Stimulated activated memory B cell treated with anti-CD40 and anti-IgM and Interleukin-4, amounts not matched to agents 10 μg/mL and 1 μg/mL and 100 μg/mL, for 72 hours (primary cell): ENCODE data around the gene DNAJC5.
"Not testable (repeated sequence)": the region's sequence is repeated elsewhere in the genome, so short reads cannot be mapped to it uniquely, and the experiment has no call there.

Experiments
- ATAC-seq: fragments of 150-1000 bp; cut with Tn5 transposase; 2 replicates; pipeline ENCODE4 v1.10.0; 2021
- H3K27ac Mint-ChIP-seq: one replicate; pipeline ENCODE4 v1.8.0; 2022; ENCODE audit warnings: mild to moderate bottlenecking, mixed read lengths
- H3K27me3 Mint-ChIP-seq: one replicate; pipeline ENCODE4 v1.8.0; 2022; ENCODE audit warnings: mixed read lengths
- H3K36me3 Mint-ChIP-seq: one replicate; pipeline ENCODE4 v1.8.0; 2022; ENCODE audit warnings: mixed read lengths
- H3K4me1 Mint-ChIP-seq: one replicate; pipeline ENCODE4 v1.8.0; 2022; ENCODE audit warnings: mixed read lengths
- H3K4me3 Mint-ChIP-seq: one replicate; pipeline ENCODE4 v1.8.0; 2022; ENCODE audit warnings: mild to moderate bottlenecking, moderate library complexity, mixed read lengths
- H3K9me3 Mint-ChIP-seq: one replicate; pipeline ENCODE4 v1.8.0; 2022; ENCODE audit warnings: mixed read lengths

DNAJC5 gene

GRCh38 chr20:63966944-63967322 is 72.0 kb downstream of the DNAJC5 start:
- ATAC-seq = no peak
- Mint-ChIP-seq H3K27me3 (no peaks in the 10 kb centered on the region), H3K36me3 (peaks cover 32% of the 10 kb centered on the region), H3K9me3 (peaks cover 5% of the 10 kb centered on the region), H3K27ac (no peak overlapping the region), H3K4me3 (no peak overlapping the region), H3K4me1 (peaks cover 22% of the 10 kb centered on the region)

- peak overlapping the region; percentile 77 for H3K27ac Mint-ChIP-seq
- no peak for ATAC-seq
- peaks cover 22% of the 10 kb centered on the region for H3K4me1 Mint-ChIP-seq
- peaks cover 5% of the 10 kb centered on the region for H3K9me3 Mint-ChIP-seq
- H3K4me3 Mint-ChIP-seq = no peak overlapping the region
- H3K36me3 Mint-ChIP-seq = peaks cover 26% of the 10 kb centered on the region
- H3K27me3 Mint-ChIP-seq = no peaks in the 10 kb centered on the region
Observed at GRCh38 chr20:63967330-63968135, 72.6 kb downstream of the DNAJC5 start.

- Mint-ChIP-seq H3K9me3 (peaks cover 5% of the 10 kb centered on the region), H3K27ac (peak overlapping the region; percentile 77), H3K36me3 (peaks cover 20% of the 10 kb centered on the region), H3K27me3 (no peaks in the 10 kb centered on the region), H3K4me1 (peaks cover 23% of the 10 kb centered on the region), H3K4me3 (peak overlapping the region; percentile 83)
- no peak for ATAC-seq
Observed at GRCh38 chr20:63968136-63968927, 73.4 kb downstream of the DNAJC5 start.

GRCh38 chr20:63968928-63969760 is 74.2 kb downstream of the DNAJC5 start:
- peak overlapping the region; percentile 77 for H3K27ac Mint-ChIP-seq
- peak overlapping the region; percentile 83 for H3K4me3 Mint-ChIP-seq
- no peaks in the 10 kb centered on the region for H3K27me3 Mint-ChIP-seq
- peak; percentile 48 for ATAC-seq
- peaks cover 31% of the 10 kb centered on the region for H3K4me1 Mint-ChIP-seq
- peaks cover 5% of the 10 kb centered on the region for H3K9me3 Mint-ChIP-seq
- peaks cover 17% of the 10 kb centered on the region for H3K36me3 Mint-ChIP-seq

GRCh38 chr20:63969838-63970713 is 75.2 kb downstream of the DNAJC5 start, which contains the start of gene ZNF512B:
Gene ZNF512B, minus strand, starts transcription at chr20:63969930. Its CDS starts 1,980 bp downstream, at chr20:63967950.
- Mint-ChIP-seq H3K4me3 (peak within 1 kb of the TSS; percentile 83), H3K36me3 (peaks cover 19% of the 10 kb centered on the region), H3K9me3 (peaks cover 5% of the 10 kb centered on the region), H3K4me1 (peaks cover 33% of the 10 kb centered on the region), H3K27me3 (no peaks in the 10 kb centered on the region), H3K27ac (peak within 1 kb of the TSS; percentile 77)
- ATAC-seq = peak; percentile 46

GRCh38 chr20:63970714-63971431 is 75.9 kb downstream of the DNAJC5 start:
- Mint-ChIP-seq H3K4me1 (peaks cover 33% of the 10 kb centered on the region), H3K27ac (peak overlapping the region; percentile 63), H3K4me3 (peak overlapping the region; percentile 75), H3K27me3 (no peaks in the 10 kb centered on the region), H3K9me3 (peaks cover 3% of the 10 kb centered on the region), H3K36me3 (peaks cover 18% of the 10 kb centered on the region)
- ATAC-seq = no peak

- peaks cover 36% of the 10 kb centered on the region for H3K4me1 Mint-ChIP-seq
- H3K36me3 Mint-ChIP-seq = peaks cover 25% of the 10 kb centered on the region
Observed at GRCh38 chr20:63971960-63972311, 77.0 kb downstream of the DNAJC5 start.

GRCh38 chr20:63972312-63973159 is 77.6 kb downstream of the DNAJC5 start:
- H3K4me1 Mint-ChIP-seq = peaks cover 42% of the 10 kb centered on the region
- no peaks in the 10 kb centered on the region for H3K9me3 Mint-ChIP-seq
- H3K4me3 Mint-ChIP-seq = no peak overlapping the region
- H3K27me3 Mint-ChIP-seq = no peaks in the 10 kb centered on the region
- H3K36me3 Mint-ChIP-seq = peaks cover 27% of the 10 kb centered on the region
- no peak overlapping the region for H3K27ac Mint-ChIP-seq
- ATAC-seq = no peak

More at GRCh38 chr20:63971960-63972311, 77.0 kb downstream of the DNAJC5 start:
- not testable (repeated sequence) for H3K9me3 Mint-ChIP-seq, H3K27me3 Mint-ChIP-seq, H3K27ac Mint-ChIP-seq, ATAC-seq, H3K4me3 Mint-ChIP-seq

GRCh38 chr20:63973160-63973479 is 78.2 kb downstream of the DNAJC5 start:
- no peak for ATAC-seq
- H3K36me3 Mint-ChIP-seq = peaks cover 27% of the 10 kb centered on the region
- no peak overlapping the region for H3K4me3 Mint-ChIP-seq
- peaks cover 48% of the 10 kb centered on the region for H3K4me1 Mint-ChIP-seq
- H3K9me3 Mint-ChIP-seq = no peaks in the 10 kb centered on the region
- no peaks in the 10 kb centered on the region for H3K27me3 Mint-ChIP-seq
- H3K27ac Mint-ChIP-seq = no peak overlapping the region

- H3K27me3 Mint-ChIP-seq = no peaks in the 10 kb centered on the region
- peaks cover 27% of the 10 kb centered on the region for H3K36me3 Mint-ChIP-seq
- peaks cover 49% of the 10 kb centered on the region for H3K4me1 Mint-ChIP-seq
- no peak overlapping the region for H3K4me3 Mint-ChIP-seq
- peak; percentile 81 for ATAC-seq
- H3K27ac Mint-ChIP-seq = peak overlapping the region; percentile 75
- H3K9me3 Mint-ChIP-seq = no peaks in the 10 kb centered on the region
Observed at GRCh38 chr20:63973636-63974401, 78.9 kb downstream of the DNAJC5 start.

GRCh38 chr20:63974402-63975200 is 79.7 kb downstream of the DNAJC5 start:
- H3K27me3 Mint-ChIP-seq = no peaks in the 10 kb centered on the region
- peak overlapping the region; percentile 75 for H3K27ac Mint-ChIP-seq
- no peak for ATAC-seq
- no peak overlapping the region for H3K4me3 Mint-ChIP-seq
- peaks cover 27% of the 10 kb centered on the region for H3K36me3 Mint-ChIP-seq
- H3K9me3 Mint-ChIP-seq = no peaks in the 10 kb centered on the region
- peaks cover 46% of the 10 kb centered on the region for H3K4me1 Mint-ChIP-seq

GRCh38 chr20:63976511-63976910 is 81.6 kb downstream of the DNAJC5 start:
- H3K36me3 Mint-ChIP-seq = peaks cover 27% of the 10 kb centered on the region
- H3K27me3 Mint-ChIP-seq, H3K9me3 Mint-ChIP-seq, ATAC-seq, H3K4me3 Mint-ChIP-seq: not testable (repeated sequence)
- peaks cover 47% of the 10 kb centered on the region for H3K4me1 Mint-ChIP-seq
- peak overlapping the region; percentile 50 for H3K27ac Mint-ChIP-seq
